ENCODE data around the gene NUP62.

The NUP62 gene

GRCh38 chr19:49894879-49895565 is 34.3 kb downstream of the NUP62 start:
- Histone ChIP-seq H3K27ac (ENCODE audit: low read depth, low read length) (no peak overlapping the region), H3K9ac (ENCODE audit: low read length) (no peak overlapping the region), H3K9me3 (ENCODE audit: control insufficient read depth, insufficient read depth, low read depth, low read length) (no peaks in the 10 kb centered on the region), H3K36me3 (ENCODE audit: control insufficient read depth, insufficient read depth, low read length) (no peaks in the 10 kb centered on the region), H3K4me3 (ENCODE audit: low read depth, low read length) (no peak overlapping the region), H3K4me1 (ENCODE audit: control insufficient read depth, insufficient read depth, low read length) (peaks cover 12% of the 10 kb centered on the region; the same call in 1 of the 2 replicates), H3K27me3 (ENCODE audit: control insufficient read depth, insufficient read depth, low read length) (peaks cover 15% of the 10 kb centered on the region)

DNA sequence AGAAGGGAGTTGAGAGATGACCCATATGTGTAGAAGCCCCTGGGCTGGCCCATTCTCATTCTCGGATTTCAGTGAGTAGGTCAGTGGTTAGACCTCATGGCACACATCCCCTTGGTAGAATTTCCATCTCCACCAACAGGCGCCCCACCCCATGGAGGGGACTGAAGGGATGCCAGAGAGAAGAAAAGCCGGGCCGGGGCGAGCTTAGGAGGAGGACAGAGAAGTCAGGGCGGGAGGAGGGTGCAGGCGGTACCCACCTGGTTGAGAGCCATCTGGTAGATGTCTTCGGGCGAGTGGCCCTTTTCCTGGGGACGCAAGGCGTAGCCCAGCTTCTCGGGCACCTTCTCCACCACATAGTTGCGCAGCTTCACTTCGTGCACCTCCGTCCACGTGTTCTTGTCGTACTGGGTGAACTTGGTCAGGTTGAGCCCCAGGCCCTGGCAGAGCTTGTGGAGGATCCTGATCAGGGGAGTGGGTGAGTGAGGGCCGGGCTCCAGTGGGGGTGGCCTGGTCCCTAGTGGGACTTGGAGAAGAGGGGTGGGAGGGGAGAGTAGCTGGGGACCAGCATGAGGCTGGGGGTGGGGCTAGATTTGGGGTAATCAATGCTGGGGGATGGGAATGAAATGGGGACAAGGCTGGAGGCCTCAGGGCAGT is 35.2 kb downstream of the NUP62 start:
- Histone ChIP-seq H3K27me3 (ENCODE audit: control insufficient read depth, insufficient read depth, low read length) (peaks cover 20% of the 10 kb centered on the region), H3K27ac (ENCODE audit: low read depth, low read length) (no peak overlapping the region), H3K9ac (ENCODE audit: low read length) (no peak overlapping the region), H3K4me1 (ENCODE audit: control insufficient read depth, insufficient read depth, low read length) (peaks cover 12% of the 10 kb centered on the region; the same call in 1 of the 2 replicates), H3K9me3 (ENCODE audit: control insufficient read depth, insufficient read depth, low read depth, low read length) (no peaks in the 10 kb centered on the region), H3K36me3 (ENCODE audit: control insufficient read depth, insufficient read depth, low read length) (no peaks in the 10 kb centered on the region), H3K4me3 (ENCODE audit: low read depth, low read length) (no peak overlapping the region)

GRCh38 chr19:49892716-49893115 is 36.6 kb downstream of the NUP62 start:
- Histone ChIP-seq H3K27ac (ENCODE audit: low read depth, low read length) (no peak overlapping the region), H3K9ac (ENCODE audit: low read length) (no peak overlapping the region), H3K4me3 (ENCODE audit: low read depth, low read length) (no peak overlapping the region), H3K36me3 (ENCODE audit: control insufficient read depth, insufficient read depth, low read length) (peaks cover 2% of the 10 kb centered on the region; the same call in 1 of the 2 replicates), H3K9me3 (ENCODE audit: control insufficient read depth, insufficient read depth, low read depth, low read length) (no peaks in the 10 kb centered on the region), H3K4me1 (ENCODE audit: control insufficient read depth, insufficient read depth, low read length) (peaks cover 12% of the 10 kb centered on the region; the same call in 1 of the 2 replicates), H3K27me3 (ENCODE audit: control insufficient read depth, insufficient read depth, low read length) (peaks cover 22% of the 10 kb centered on the region)

DNA sequence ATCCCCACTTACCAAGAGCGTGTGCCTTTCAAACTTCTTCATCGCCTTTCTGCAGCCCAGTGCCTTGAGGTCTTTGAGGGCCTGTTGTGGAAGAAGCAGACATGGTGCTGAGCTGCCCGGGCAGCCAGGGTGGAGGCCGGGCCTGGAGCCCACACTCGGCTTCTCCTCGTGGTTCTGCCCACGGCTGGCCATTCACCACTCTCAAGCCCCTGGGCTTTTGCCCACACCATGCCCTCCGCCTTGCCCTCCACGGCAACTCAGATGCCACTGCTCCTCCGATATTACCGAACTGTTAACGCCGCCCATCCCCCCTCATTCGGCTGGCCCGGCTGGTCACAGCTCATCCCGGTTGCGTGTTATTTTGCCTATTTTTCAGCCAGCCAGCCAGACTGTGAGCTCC is 37.9 kb downstream of the NUP62 start:
- no peak overlapping the region for H3K27ac ChIP-seq (ENCODE audit: low read depth, low read length)

DNA sequence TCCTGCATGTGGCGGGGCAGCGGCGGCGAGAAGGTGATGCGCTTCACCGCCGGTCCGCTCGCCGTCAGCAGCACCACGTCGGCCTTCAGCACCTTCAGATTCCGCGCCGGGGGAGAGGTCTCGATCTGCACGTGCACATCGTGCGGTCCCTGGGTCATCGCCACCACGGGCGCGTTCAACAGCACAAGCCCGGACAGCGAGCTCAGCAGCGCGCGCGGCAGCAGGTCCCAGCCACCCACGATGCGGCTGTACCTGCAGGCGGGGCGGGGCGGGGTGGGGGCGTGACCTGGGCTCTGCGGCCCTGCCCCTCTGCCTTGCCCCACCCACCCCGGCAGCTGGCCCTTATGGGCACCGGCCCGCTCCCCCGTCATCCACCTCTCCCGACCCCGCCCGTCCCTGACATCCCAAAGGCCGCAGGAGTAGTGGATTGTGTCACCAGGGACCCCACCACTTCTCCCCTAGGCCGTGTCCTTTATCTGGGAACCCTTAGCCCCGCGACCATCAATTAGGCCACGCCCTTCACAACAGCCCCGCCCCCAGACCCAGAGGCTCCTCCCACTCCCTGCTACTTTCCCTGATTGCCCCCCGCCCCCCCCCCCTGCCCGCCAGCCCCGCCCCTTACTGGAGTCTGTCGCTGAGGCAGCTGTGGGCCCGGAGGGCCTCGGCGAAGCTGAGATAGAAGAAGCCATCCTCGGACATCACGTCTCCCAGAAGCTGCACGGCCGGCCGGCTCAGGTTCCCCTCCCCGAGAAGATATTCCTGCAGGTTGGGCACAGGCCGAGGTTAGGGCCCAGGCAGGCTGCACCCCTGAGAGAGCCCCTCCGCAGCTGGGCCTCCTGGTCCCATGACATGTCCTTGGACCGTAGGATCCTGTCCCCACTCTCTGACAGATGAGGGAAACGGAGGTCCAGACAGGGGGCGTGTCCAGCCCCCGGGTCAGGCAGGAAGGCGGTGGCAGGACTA is 38.7 kb downstream of the NUP62 start:
- Histone ChIP-seq H3K36me3 (ENCODE audit: control insufficient read depth, insufficient read depth, low read length) (peaks cover 11% of the 10 kb centered on the region; the same call in 1 of the 2 replicates), H3K4me3 (ENCODE audit: low read depth, low read length) (peak overlapping the region; percentile 66), H3K4me1 (ENCODE audit: control insufficient read depth, insufficient read depth, low read length) (peaks cover 4% of the 10 kb centered on the region; the same call in 1 of the 2 replicates), H3K27me3 (ENCODE audit: control insufficient read depth, insufficient read depth, low read length) (peaks cover 19% of the 10 kb centered on the region), H3K9me3 (ENCODE audit: control insufficient read depth, insufficient read depth, low read depth, low read length) (no peaks in the 10 kb centered on the region), H3K27ac (ENCODE audit: low read depth, low read length) (no peak overlapping the region), H3K9ac (ENCODE audit: low read length) (no peak overlapping the region)

More for the DNA sequence above, 37.9 kb downstream of the NUP62 start:
- H3K27me3 ChIP-seq (ENCODE audit: control insufficient read depth, insufficient read depth, low read length): peaks cover 19% of the 10 kb centered on the region
- H3K36me3 ChIP-seq (ENCODE audit: control insufficient read depth, insufficient read depth, low read length): peaks cover 6% of the 10 kb centered on the region; the same call in 1 of the 2 replicates
- no peak overlapping the region for H3K4me3 ChIP-seq (ENCODE audit: low read depth, low read length)
- H3K9ac ChIP-seq (ENCODE audit: low read length): no peak overlapping the region
- no peaks in the 10 kb centered on the region for H3K9me3 ChIP-seq (ENCODE audit: control insufficient read depth, insufficient read depth, low read depth, low read length)
- H3K4me1 ChIP-seq (ENCODE audit: control insufficient read depth, insufficient read depth, low read length): peaks cover 4% of the 10 kb centered on the region; the same call in 1 of the 2 replicates

DNA sequence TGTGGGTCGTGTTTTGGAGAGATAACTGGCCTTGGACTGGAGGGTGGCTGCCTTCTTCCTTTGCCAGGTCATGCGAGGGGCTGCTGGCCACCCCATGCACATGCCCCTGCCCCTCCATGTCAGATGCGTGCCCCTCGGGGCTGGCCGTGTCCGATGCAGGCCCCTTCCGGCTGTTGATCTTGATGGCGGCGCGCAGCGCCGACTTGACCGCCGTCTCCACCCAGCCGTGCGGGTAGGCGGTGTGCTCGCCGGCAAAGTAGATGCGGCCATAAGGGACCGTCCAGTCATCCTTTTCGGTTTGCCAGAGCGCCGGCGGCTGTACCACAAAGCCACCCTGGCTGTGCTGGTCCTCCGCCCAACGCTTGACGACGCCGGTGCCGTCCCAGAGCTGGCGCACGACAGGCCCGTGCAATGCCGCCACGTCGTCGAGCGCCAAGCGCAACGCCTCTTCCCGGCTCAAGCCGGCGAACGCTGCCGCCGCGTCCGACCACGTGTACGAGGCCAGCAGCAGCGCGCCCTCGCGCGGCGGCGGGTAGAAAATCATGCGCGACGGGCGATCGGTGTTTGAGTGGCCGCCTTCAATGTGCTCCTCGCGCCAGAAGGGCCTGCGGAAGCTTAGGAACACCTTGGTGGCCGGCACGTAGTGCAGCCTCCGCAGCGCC is 39.5 kb downstream of the NUP62 start:
- no peak overlapping the region for H3K9ac ChIP-seq (ENCODE audit: low read length)

DNA sequence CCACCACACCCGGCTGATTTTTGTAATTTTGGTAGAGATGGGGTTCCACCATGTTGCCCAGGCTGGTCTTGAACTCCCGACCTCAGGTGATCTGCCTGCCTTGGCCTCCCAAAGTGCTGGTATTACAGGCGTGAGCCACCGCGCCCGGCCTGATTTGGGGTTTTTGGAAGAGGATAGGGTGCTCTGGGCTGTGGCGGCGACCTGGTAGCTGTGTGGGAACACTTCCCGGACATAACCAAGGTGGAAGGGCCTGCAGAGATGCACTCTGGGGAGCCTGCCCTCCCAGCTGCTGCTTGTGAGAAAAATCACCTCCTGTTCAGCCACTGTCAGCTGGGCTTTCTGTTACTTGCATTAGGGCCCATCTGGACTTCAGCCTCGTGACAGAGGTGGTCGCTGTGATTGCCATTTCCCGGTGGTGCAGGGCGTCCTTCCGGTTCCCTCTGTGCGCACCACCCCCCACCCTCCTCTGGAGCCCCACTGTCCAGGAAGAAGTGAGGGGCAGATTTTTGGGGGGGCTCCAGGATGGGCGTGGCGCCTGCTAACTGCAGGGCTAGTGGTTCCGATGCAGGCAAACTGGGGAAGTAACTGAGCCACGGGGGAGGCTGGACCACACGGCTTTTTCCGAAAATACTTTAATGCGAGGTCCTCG is 40.1 kb downstream of the NUP62 start:
- no peak overlapping the region for H3K9ac ChIP-seq (ENCODE audit: low read length)

More for the DNA sequence above, 39.5 kb downstream of the NUP62 start:
- Histone ChIP-seq H3K27ac (ENCODE audit: low read depth, low read length) (no peak overlapping the region), H3K4me1 (ENCODE audit: control insufficient read depth, insufficient read depth, low read length) (peaks cover 4% of the 10 kb centered on the region; the same call in 1 of the 2 replicates), H3K36me3 (ENCODE audit: control insufficient read depth, insufficient read depth, low read length) (peaks cover 18% of the 10 kb centered on the region), H3K27me3 (ENCODE audit: control insufficient read depth, insufficient read depth, low read length) (peaks cover 19% of the 10 kb centered on the region), H3K9me3 (ENCODE audit: control insufficient read depth, insufficient read depth, low read depth, low read length) (no peaks in the 10 kb centered on the region), H3K4me3 (ENCODE audit: low read depth, low read length) (peak overlapping the region; percentile 66)

DNA sequence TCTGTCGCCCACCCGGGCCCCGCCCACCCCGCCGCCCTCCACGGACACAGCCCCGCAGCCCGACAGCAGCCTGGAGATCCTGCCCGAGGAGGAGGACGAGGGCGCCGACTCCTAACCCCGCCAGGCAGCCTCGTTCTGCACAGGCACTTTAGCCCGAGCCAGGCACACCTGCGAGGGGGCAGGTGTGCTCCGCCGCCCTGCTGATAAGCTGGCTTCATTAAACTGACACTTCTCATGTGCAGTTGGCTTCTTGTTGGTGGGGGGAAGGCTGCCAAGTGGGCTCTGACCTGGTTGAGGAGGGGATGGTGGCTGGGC is 40.8 kb downstream of the NUP62 start:
- Histone ChIP-seq H3K4me1 (ENCODE audit: control insufficient read depth, insufficient read depth, low read length) (peaks cover 4% of the 10 kb centered on the region; the same call in 1 of the 2 replicates), H3K36me3 (ENCODE audit: control insufficient read depth, insufficient read depth, low read length) (peaks cover 31% of the 10 kb centered on the region), H3K9ac (ENCODE audit: low read length) (no peak overlapping the region), H3K9me3 (ENCODE audit: control insufficient read depth, insufficient read depth, low read depth, low read length) (no peaks in the 10 kb centered on the region), H3K27ac (ENCODE audit: low read depth, low read length) (no peak overlapping the region), H3K4me3 (ENCODE audit: low read depth, low read length) (no peak overlapping the region), H3K27me3 (ENCODE audit: control insufficient read depth, insufficient read depth, low read length) (peaks cover 19% of the 10 kb centered on the region)

More for the DNA sequence above, 40.1 kb downstream of the NUP62 start:
- Histone ChIP-seq H3K36me3 (ENCODE audit: control insufficient read depth, insufficient read depth, low read length) (peaks cover 24% of the 10 kb centered on the region), H3K27ac (ENCODE audit: low read depth, low read length) (no peak overlapping the region), H3K4me3 (ENCODE audit: low read depth, low read length) (no peak overlapping the region), H3K27me3 (ENCODE audit: control insufficient read depth, insufficient read depth, low read length) (peaks cover 19% of the 10 kb centered on the region), H3K9me3 (ENCODE audit: control insufficient read depth, insufficient read depth, low read depth, low read length) (no peaks in the 10 kb centered on the region), H3K4me1 (ENCODE audit: control insufficient read depth, insufficient read depth, low read length) (peaks cover 4% of the 10 kb centered on the region; the same call in 1 of the 2 replicates)

DNA sequence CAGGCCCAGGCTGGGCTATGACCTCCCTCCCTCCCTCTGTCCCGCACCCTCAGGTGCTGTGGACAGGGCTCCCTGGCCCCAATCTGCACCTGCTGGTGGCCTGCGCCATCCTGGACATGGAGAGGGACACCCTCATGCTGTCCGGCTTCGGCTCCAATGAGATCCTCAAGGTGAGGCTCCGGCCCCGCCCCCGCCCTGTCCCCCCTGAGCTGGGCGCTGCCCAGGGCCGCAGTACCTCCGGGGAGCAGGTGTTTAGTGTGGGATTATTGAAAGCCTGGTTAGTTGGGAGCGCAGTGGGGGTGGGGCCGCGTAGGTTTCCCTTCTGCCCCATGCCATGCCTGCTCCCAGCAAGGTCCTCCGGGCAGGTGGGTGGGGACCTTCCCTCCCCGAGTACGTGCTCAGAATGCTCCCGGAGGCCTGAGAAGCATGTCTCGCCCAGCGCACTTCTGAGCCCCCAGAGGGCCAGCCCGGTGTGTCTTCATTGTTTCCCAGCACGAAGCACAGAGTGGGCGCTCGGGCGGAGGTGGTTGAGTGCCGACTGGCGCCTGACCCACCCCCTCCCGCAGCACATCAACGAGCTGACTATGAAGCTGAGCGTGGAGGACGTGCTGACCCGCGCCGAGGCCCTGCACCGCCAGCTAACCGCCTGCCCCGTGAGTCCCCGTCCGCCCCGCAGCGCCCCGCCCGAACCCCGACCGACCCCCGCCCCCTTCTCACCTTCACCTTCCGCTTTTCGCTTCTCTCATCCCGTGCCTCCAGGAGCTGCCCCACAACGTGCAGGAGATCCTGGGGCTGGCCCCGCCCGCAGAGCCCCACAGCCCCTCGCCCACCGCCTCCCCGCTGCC is 41.4 kb downstream of the NUP62 start:
- no peak overlapping the region for H3K9ac ChIP-seq (ENCODE audit: low read length)
- H3K4me1 ChIP-seq (ENCODE audit: control insufficient read depth, insufficient read depth, low read length): peaks cover 4% of the 10 kb centered on the region; the same call in 1 of the 2 replicates
- H3K36me3 ChIP-seq (ENCODE audit: control insufficient read depth, insufficient read depth, low read length): peaks cover 37% of the 10 kb centered on the region
- H3K27ac ChIP-seq (ENCODE audit: low read depth, low read length): no peak overlapping the region
- H3K4me3 ChIP-seq (ENCODE audit: low read depth, low read length): no peak overlapping the region
- H3K27me3 ChIP-seq (ENCODE audit: control insufficient read depth, insufficient read depth, low read length): peaks cover 15% of the 10 kb centered on the region
- H3K9me3 ChIP-seq (ENCODE audit: control insufficient read depth, insufficient read depth, low read depth, low read length): no peaks in the 10 kb centered on the region

Data from HUES6 (cell line).